Mucosa of gallbladder (tissue), 1 donor: ENCODE data around the gene CECR2. TPM values are rescaled to one million over a fixed set of nuclear protein-coding genes. Genes with fewer than 3 reads are reported as not detected.

Experiments
- total RNA-seq: library from RNA; stranded (reverse); gene quantifications from one replicate; pipeline ENCODE4 v1.2.1, GENCODE V29; 2021
- donor health status: DM: no; HTN: no; CAD: no.

CECR2 gene
- total RNA-seq, 1 donor from 2014 or later, result 0.89 TPM

Other genes with a start within 250 kb of the CECR2 start
- gene TMEM121B, start 248.1 kb upstream of the CECR2 start, total RNA-seq, result 1.7 TPM
- 31.7 TPM for gene HDHD5, start 210.2 kb upstream of the CECR2 start, total RNA-seq
- 54.4 TPM for gene ADA2, start 150.0 kb upstream of the CECR2 start, total RNA-seq
- 0.92 TPM for gene SLC25A18, start 194.0 kb downstream of the CECR2 start, total RNA-seq